T-helper 1 cell treated with Interleukin-12 subunit alpha and Interleukin-12 subunit beta and Interleukin-4 antibody, amounts not matched to agents 30 μg/mL and 1 μg/mL, for 36 hours (primary cell): Measurements from ENCODE around the gene CACFD1.

Source experiments
- H3K27ac Mint-ChIP-seq: one replicate; pipeline ENCODE4 v1.8.0; 2021; ENCODE audit warnings: mild to moderate bottlenecking, mixed read lengths
- H3K27me3 Mint-ChIP-seq: one replicate; pipeline ENCODE4 v1.8.0; 2021; ENCODE audit warnings: low read depth, mixed read lengths
- H3K36me3 Mint-ChIP-seq: one replicate; pipeline ENCODE4 v1.8.0; 2021; ENCODE audit warnings: low read depth, mixed read lengths
- H3K4me1 Mint-ChIP-seq: one replicate; pipeline ENCODE4 v1.8.0; 2021; ENCODE audit warnings: low read depth, mixed read lengths
- H3K4me3 Mint-ChIP-seq: one replicate; pipeline ENCODE4 v1.8.0; 2021; ENCODE audit warnings: mild to moderate bottlenecking, moderate library complexity, mixed read lengths
- H3K9me3 Mint-ChIP-seq: one replicate; pipeline ENCODE4 v1.8.0; 2021; ENCODE audit warnings: mixed read lengths

Gene CACFD1

DNA sequence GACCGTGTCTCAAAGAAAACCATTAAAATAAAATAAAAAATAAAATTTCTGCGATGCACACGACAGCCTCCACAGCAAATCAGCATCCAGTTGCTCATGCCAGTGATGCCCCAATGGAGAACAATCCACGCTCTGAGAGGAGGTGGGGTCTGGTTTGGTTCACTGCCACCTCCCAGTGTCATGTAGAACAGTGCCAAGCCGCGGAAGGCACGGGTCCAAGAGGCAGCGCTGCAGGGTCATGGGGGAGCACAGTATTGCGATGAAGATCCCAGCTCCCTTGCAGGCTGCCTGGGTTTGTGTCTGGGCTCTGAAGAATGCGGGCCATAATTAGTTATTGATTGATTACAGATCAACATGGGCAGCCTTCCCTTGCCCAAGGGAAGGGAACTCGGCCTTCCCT, 6.1 kb upstream of the CACFD1 start:
- H3K9me3 Mint-ChIP-seq, result no peaks in the 10 kb centered on the region

GRCh38 chr9:133454325-133454724, 5.5 kb upstream of the CACFD1 start:
- Mint-ChIP-seq H3K9me3 (no peaks in the 10 kb centered on the region), H3K36me3 (no peaks in the 10 kb centered on the region), H3K27me3 (no peaks in the 10 kb centered on the region), H3K4me1 (no peaks in the 10 kb centered on the region), H3K4me3 (no peak overlapping the region), H3K27ac (no peak overlapping the region)

More for the DNA sequence above, 6.1 kb upstream of the CACFD1 start:
- Mint-ChIP-seq H3K4me3 (no peak overlapping the region), H3K27me3 (no peaks in the 10 kb centered on the region), H3K36me3 (no peaks in the 10 kb centered on the region), H3K4me1 (no peaks in the 10 kb centered on the region), H3K27ac (no peak overlapping the region)

DNA sequence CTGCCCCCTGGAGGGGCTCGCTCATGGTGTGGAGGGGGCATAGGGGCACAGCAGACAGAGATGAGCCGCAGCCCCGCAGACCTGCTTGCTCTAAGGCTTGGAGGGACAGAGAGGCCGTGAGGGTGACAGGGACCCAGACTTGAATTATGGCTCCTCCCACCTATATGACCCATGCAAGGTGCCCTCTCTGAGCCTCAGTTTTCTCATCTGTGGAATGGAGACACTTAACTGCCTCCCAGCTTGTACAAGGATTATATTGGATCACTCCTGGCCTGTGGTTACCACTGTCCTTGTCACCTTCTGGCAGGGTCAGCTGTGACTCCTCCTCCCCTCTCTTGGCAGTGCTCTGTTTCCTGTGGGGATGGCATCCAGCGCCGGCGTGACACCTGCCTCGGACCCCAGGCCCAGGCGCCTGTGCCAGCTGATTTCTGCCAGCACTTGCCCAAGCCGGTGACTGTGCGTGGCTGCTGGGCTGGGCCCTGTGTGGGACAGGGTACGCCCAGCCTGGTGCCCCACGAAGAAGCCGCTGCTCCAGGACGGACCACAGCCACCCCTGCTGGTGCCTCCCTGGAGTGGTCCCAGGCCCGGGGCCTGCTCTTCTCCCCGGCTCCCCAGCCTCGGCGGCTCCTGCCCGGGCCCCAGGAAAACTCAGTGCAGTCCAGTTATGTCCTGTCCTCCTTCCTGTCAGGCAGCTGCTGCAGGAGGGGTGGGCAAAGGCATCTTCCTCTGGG, 4.7 kb upstream of the CACFD1 start:
- Mint-ChIP-seq H3K27me3 (no peaks in the 10 kb centered on the region), H3K4me1 (peaks cover 3% of the 10 kb centered on the region), H3K4me3 (no peak overlapping the region), H3K9me3 (no peaks in the 10 kb centered on the region), H3K36me3 (no peaks in the 10 kb centered on the region), H3K27ac (no peak overlapping the region)

DNA sequence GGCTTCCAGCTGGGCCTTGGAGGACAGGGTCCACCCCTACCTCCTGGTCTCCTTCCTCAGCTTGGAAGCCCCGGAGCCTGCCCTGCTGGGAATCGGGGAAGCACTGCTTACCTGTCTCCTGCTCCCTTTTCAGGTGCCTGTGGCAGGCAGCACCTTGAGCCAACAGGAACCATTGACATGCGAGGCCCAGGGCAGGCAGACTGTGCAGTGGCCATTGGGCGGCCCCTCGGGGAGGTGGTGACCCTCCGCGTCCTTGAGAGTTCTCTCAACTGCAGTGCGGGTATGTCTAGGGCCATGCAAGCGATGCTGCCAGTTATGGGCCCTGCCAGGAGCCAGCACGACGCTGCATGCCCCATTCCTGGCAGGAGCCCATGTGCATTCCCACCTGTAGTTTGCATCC, 3.8 kb upstream of the CACFD1 start:
- Mint-ChIP-seq H3K4me1 (peaks cover 3% of the 10 kb centered on the region), H3K27me3 (peaks cover 3% of the 10 kb centered on the region), H3K36me3 (no peaks in the 10 kb centered on the region), H3K9me3 (no peaks in the 10 kb centered on the region), H3K27ac (no peak overlapping the region), H3K4me3 (no peak overlapping the region)

GRCh38 chr9:133456409-133456808, 3.4 kb upstream of the CACFD1 start:
- H3K9me3 Mint-ChIP-seq, result no peaks in the 10 kb centered on the region
- peaks cover 7% of the 10 kb centered on the region for H3K27me3 Mint-ChIP-seq
- H3K4me3 Mint-ChIP-seq, result no peak overlapping the region
- H3K36me3 Mint-ChIP-seq, result no peaks in the 10 kb centered on the region
- H3K27ac Mint-ChIP-seq, result no peak overlapping the region
- H3K4me1 Mint-ChIP-seq, result peaks cover 3% of the 10 kb centered on the region

- Mint-ChIP-seq H3K27ac (no peak overlapping the region), H3K4me1 (peaks cover 3% of the 10 kb centered on the region), H3K4me3 (no peak overlapping the region), H3K36me3 (no peaks in the 10 kb centered on the region), H3K27me3 (peaks cover 11% of the 10 kb centered on the region), H3K9me3 (no peaks in the 10 kb centered on the region)
Observed at GRCh38 chr9:133457233-133457632, 2.5 kb upstream of the CACFD1 start.

GRCh38 chr9:133457748-133458147, 2.0 kb upstream of the CACFD1 start:
- Mint-ChIP-seq H3K27me3 (peaks cover 11% of the 10 kb centered on the region), H3K27ac (no peak overlapping the region), H3K4me3 (no peak overlapping the region), H3K9me3 (no peaks in the 10 kb centered on the region), H3K36me3 (no peaks in the 10 kb centered on the region), H3K4me1 (peaks cover 3% of the 10 kb centered on the region)

DNA sequence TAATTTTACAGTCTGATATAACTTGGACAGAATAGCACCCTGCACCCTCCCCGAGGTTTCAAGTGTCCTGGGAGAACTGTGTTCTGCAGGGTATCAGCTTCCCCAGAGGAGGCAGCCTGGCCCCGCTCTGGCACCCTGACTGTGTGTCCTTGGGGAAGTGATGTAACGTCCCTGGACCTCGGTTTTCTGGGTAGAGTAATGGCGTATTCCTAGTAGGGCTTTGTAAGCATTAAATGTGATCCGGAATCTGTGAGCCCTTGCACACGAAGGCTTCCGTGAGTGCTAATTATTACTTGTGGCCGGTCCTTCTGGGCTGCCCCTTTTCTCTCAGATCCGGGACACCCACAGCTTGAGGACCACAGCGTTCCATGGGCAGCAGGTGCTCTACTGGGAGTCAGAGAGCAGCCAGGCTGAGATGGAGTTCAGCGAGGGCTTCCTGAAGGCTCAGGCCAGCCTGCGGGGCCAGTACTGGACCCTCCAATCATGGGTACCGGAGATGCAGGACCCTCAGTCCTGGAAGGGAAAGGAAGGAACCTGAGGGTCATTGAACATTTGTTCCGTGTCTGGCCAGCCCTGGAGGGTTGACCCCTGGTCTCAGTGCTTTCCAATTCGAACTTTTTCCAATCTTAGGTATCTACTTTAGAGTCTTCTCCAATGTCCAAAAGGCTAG, 1.0 kb upstream of the CACFD1 start:
- no peaks in the 10 kb centered on the region for H3K36me3 Mint-ChIP-seq
- H3K9me3 Mint-ChIP-seq, result no peaks in the 10 kb centered on the region
- no peak overlapping the region for H3K27ac Mint-ChIP-seq
- H3K27me3 Mint-ChIP-seq, result peaks cover 11% of the 10 kb centered on the region
- peak overlapping the region; percentile 87 for H3K4me3 Mint-ChIP-seq
- peaks cover 3% of the 10 kb centered on the region for H3K4me1 Mint-ChIP-seq

DNA sequence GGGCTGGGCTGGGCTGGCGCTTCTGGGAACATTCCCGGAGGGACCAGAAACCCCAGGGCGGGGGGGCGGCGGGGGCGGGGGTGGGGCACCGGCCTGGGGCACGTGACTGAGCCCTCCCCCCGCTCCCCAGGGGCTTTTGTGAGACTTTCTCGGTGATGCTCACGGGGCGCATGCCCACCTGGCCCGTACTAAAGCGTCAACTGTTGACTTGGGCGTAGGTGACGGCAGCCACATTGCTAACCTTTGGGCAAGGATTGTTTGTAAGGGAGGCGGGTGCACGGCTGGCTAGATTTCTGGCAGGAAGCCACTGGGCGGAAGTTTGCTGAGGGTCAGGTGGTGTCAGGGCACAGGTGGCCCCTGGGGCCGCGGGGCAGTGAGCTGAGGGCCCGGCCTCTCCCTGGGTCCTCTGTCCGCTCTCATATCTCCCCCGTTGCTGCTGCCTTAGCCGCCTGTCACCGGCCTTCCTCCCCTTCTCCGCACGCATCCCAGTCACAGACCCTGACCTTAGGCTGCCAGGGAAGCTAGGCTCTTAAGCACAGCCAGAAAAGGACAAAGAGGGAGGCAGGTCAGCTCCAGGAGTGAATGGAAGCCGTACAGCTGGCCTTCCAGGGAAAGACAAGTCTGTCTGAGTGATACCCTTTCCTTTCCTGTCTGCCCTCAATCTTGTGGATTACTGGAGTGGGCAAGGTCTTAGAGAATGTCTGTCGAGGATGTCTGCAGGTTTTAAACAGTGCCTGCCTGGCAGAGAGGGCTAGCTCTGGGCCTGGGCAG, 812 bp downstream of the CACFD1 start:
- Mint-ChIP-seq H3K27me3 (peaks cover 11% of the 10 kb centered on the region), H3K36me3 (no peaks in the 10 kb centered on the region), H3K9me3 (no peaks in the 10 kb centered on the region), H3K27ac (no peak overlapping the region), H3K4me1 (peaks cover 3% of the 10 kb centered on the region), H3K4me3 (peak overlapping the region; percentile 63)

- H3K4me3 Mint-ChIP-seq, result no peak overlapping the region
- H3K27ac Mint-ChIP-seq, result no peak overlapping the region
- H3K4me1 Mint-ChIP-seq, result peaks cover 3% of the 10 kb centered on the region
- peaks cover 11% of the 10 kb centered on the region for H3K27me3 Mint-ChIP-seq
- no peaks in the 10 kb centered on the region for H3K9me3 Mint-ChIP-seq
- no peaks in the 10 kb centered on the region for H3K36me3 Mint-ChIP-seq
Observed at GRCh38 chr9:133461975-133462374, 2.2 kb downstream of the CACFD1 start.

DNA sequence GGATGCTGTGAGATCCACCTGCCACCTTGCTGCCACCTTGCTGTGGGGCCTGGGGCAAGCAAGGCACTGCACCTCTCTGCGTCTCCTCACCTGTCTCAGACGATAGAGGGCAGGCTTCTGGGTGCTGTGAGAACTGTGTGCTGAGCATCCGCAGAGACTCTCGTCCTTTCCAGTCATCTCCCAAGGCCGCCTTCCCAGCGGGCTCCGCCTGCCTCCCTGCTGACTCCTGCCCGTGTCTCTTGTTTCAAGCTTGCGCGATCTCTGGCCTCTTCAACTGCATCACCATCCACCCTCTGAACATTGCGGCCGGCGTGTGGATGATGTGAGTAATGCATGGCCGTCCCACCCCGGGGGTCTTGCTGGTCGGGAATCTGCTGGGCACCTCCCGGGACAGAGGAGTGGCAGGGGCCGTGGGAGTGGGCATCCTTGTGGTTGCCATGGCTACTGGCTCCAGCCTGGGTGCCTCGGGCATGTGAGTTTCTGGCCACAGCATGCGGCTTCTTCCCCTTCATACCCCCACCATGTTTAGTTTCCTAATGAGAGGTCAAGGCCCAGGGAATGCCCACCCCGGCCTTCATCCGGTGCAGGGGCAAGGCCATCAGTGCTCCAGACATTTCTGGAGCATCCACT, 3.6 kb downstream of the CACFD1 start:
- Mint-ChIP-seq H3K36me3 (no peaks in the 10 kb centered on the region), H3K27ac (no peak overlapping the region)

DNA sequence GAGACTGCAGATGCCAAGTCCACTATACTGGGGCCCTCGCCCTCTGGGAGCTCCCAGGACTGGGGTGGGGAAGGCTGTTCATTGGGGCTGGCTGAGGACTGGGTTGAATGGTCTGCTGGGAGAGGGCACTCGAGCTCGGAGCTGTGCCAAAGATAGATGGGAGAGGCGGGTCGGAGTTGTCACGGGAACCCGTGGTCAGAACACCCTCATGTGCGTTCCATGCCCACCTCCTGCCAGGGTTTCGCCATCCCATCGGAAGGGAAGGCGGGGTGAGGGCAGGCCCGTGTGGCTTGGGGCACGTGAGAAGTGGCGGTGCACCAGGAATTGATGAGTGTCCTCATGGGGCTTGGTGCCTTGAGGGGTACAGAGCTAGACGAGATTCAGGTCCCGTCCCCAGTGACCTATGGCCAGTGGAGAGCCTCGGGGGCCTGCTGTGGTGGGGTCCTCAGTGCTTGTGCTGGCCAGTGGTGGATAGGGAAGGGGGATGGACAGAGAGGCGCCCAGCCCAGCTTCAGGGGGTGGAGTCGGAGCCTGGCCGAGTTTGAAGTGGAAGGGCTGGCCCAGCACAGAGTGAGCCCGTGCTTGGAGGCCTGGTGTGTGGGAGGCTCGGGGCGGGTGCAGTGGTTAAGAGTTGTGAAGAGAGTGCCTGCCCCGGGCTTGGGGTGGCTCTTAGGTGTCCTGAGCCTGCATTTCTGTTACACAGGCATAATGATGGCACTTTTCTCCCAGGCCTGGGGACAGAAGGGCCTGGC, 4.3 kb downstream of the CACFD1 start:
- no peak overlapping the region for H3K4me3 Mint-ChIP-seq

More for the DNA sequence above, 3.6 kb downstream of the CACFD1 start:
- H3K4me3 Mint-ChIP-seq, result no peak overlapping the region
- no peaks in the 10 kb centered on the region for H3K9me3 Mint-ChIP-seq
- peaks cover 11% of the 10 kb centered on the region for H3K27me3 Mint-ChIP-seq
- H3K4me1 Mint-ChIP-seq, result peaks cover 3% of the 10 kb centered on the region

GRCh38 chr9:133464638-133465037, 4.9 kb downstream of the CACFD1 start:
- no peaks in the 10 kb centered on the region for H3K9me3 Mint-ChIP-seq
- H3K36me3 Mint-ChIP-seq, result no peaks in the 10 kb centered on the region
- H3K4me1 Mint-ChIP-seq, result peaks cover 3% of the 10 kb centered on the region
- no peak overlapping the region for H3K4me3 Mint-ChIP-seq
- no peak overlapping the region for H3K27ac Mint-ChIP-seq
- H3K27me3 Mint-ChIP-seq, result peaks cover 11% of the 10 kb centered on the region

More for the DNA sequence above, 4.3 kb downstream of the CACFD1 start:
- Mint-ChIP-seq H3K36me3 (no peaks in the 10 kb centered on the region), H3K4me1 (peaks cover 3% of the 10 kb centered on the region), H3K9me3 (no peaks in the 10 kb centered on the region), H3K27me3 (peaks cover 11% of the 10 kb centered on the region), H3K27ac (no peak overlapping the region)

DNA sequence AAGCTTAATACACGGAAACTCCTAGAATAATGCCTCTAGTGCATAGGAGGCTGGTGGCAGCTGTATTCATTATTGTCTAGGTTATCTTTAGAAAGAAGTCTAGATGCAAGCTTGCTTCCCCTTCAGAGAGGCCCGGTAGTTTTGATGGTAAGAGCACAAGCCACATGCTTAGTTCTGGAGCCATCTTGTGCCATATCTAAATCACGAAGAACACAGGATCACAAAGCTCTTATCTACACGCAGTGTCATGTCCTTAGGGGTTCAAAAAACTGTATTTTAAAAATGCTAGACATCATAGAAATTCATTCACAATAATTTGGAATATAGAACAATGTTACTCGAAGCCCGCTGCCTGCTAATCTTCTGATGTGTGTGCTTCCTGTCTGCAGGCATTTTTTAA, 6.2 kb downstream of the CACFD1 start:
- Mint-ChIP-seq H3K27me3 (peaks cover 8% of the 10 kb centered on the region), H3K36me3 (no peaks in the 10 kb centered on the region), H3K27ac (no peak overlapping the region), H3K9me3 (no peaks in the 10 kb centered on the region), H3K4me3 (no peak overlapping the region), H3K4me1 (no peaks in the 10 kb centered on the region)
